Measurements from ENCODE around the gene EPG5. TPM values are rescaled to one million over a fixed set of nuclear protein-coding genes. Genes with fewer than 3 reads are reported as not detected.

The EPG5 gene
- total RNA-seq, 1 donor from 2014 or later, result 9.8 TPM

- TF ChIP-seq, protein P1, sequence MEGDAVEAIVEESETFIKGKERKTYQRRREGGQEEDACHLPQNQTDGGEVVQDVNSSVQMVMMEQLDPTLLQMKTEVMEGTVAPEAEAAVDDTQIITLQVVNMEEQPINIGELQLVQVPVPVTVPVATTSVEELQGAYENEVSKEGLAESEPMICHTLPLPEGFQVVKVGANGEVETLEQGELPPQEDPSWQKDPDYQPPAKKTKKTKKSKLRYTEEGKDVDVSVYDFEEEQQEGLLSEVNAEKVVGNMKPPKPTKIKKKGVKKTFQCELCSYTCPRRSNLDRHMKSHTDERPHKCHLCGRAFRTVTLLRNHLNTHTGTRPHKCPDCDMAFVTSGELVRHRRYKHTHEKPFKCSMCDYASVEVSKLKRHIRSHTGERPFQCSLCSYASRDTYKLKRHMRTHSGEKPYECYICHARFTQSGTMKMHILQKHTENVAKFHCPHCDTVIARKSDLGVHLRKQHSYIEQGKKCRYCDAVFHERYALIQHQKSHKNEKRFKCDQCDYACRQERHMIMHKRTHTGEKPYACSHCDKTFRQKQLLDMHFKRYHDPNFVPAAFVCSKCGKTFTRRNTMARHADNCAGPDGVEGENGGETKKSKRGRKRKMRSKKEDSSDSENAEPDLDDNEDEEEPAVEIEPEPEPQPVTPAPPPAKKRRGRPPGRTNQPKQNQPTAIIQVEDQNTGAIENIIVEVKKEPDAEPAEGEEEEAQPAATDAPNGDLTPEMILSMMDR (IDR thresholded peaks at IDR 0.05), result no peak
- DNase-seq (ENCODE audit: low spot score in 2 of 2), result no peak
- H3K27me3 ChIP-seq, result no peaks in the 10 kb centered on the region
- H3K9me3 ChIP-seq, result no peaks in the 10 kb centered on the region
- intact Hi-C loops (cut with DNase I), result no loop called here
- H3K36me3 ChIP-seq, result peaks cover 0 to 6% of the 10 kb centered on the region in 2 donors
- H3K4me3 ChIP-seq, result no peak overlapping the region
- H3K4me1 ChIP-seq, result no peaks in the 10 kb centered on the region
- no peak overlapping the region for H3K27ac ChIP-seq
Measured at GRCh38 chr18:45847119-45847518, 120.0 kb downstream of the EPG5 start.

DNA sequence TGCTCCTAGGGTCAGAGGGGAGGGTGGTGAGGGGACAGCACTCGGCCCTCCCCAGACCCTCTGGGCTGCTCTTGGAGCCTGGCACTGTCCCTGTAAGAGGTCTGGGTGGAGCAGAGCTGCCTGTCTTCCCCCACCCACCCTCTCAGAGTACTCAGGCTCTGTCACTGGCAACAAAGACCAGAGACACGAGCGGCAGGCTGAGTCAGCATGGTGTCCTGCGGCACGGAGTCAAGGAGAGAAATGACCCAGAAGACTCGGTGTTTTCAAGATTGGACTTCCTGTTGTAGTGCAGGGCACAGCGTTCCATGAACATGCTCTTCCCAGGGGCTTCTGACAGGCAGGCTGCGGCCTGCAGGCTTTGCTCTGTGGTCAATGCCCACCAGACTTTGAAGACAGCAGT, 121.7 kb downstream of the EPG5 start:
- Histone ChIP-seq H3K4me1 (no peaks in the 10 kb centered on the region), H3K9me3 (no peaks in the 10 kb centered on the region), H3K27me3 (no peaks in the 10 kb centered on the region), H3K36me3 (peaks cover 0 to 6% of the 10 kb centered on the region in 2 donors), H3K4me3 (no peak overlapping the region), H3K27ac (no peak overlapping the region)
- TF ChIP-seq, protein P1 (IDR thresholded peaks at IDR 0.05), result no peak
- no peak for DNase-seq (ENCODE audit: low spot score in 2 of 2)
- intact Hi-C loops (cut with DNase I), result no loop called here

DNA sequence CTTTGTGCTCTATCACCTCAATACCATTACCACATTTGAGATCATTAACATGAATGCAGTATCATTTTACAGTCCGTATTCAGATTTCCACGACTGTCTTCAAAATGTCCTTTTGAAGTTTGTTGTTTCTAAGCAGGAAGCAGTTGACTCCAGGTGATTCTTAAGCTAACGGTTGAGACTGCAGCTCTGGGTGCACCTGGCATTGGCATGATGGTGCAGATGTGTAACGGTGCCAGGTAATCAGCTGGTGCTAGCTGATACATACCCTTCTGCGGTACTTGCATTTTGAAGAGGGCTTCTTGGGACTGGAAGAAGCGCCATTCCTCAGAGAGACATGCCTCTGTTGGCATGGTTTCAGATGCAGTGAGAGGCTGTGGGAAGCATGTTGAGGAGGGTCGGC, 122.2 kb downstream of the EPG5 start:
- no peaks in the 10 kb centered on the region for H3K27me3 ChIP-seq
- DNase-seq (ENCODE audit: low spot score in 2 of 2), result peak in 1 of 2 donors; percentile 51
- intact Hi-C loops (cut with DNase I), result no loop called here

GRCh38 chr18:45843019-45843418, 124.1 kb downstream of the EPG5 start:
- Histone ChIP-seq H3K9me3 (no peaks in the 10 kb centered on the region), H3K4me1 (peaks cover 0 to 11% of the 10 kb centered on the region in 2 donors), H3K4me3 (no peak overlapping the region), H3K36me3 (no peaks in the 10 kb centered on the region), H3K27ac (no peak overlapping the region), H3K27me3 (no peaks in the 10 kb centered on the region)
- TF ChIP-seq, protein P1 (IDR thresholded peaks at IDR 0.05), result no peak
- DNase-seq (ENCODE audit: low spot score in 2 of 2), result no peak
- intact Hi-C loops (cut with DNase I), result no loop called here

More for the DNA sequence above, 122.2 kb downstream of the EPG5 start:
- Histone ChIP-seq H3K9me3 (no peaks in the 10 kb centered on the region), H3K36me3 (peaks cover 0 to 2% of the 10 kb centered on the region in 2 donors), H3K4me3 (no peak overlapping the region), H3K27ac (no peak overlapping the region), H3K4me1 (no peaks in the 10 kb centered on the region)
- TF ChIP-seq, protein P1 (IDR thresholded peaks at IDR 0.05), result no peak

- Histone ChIP-seq H3K4me1 (peaks cover 2 to 14% of the 10 kb centered on the region in 2 donors), H3K4me3 (no peak overlapping the region), H3K27me3 (no peaks in the 10 kb centered on the region), H3K36me3 (no peaks in the 10 kb centered on the region), H3K27ac (no peak overlapping the region), H3K9me3 (no peaks in the 10 kb centered on the region)
- TF ChIP-seq, protein P1 (IDR thresholded peaks at IDR 0.05), result no peak
- intact Hi-C loops (cut with DNase I), result no loop called here
- no peak for DNase-seq (ENCODE audit: low spot score in 2 of 2)
Measured at GRCh38 chr18:45841765-45842442, 125.2 kb downstream of the EPG5 start.
